K562 (cell line): ENCODE measurements around the gene CALD1.

Experiments
- CTCF ChIP-seq, 3 experiments: IDR thresholded peaks in 2 of 3; conservative IDR thresholded peaks in 1 of 3; 2 replicates each; pipeline ENCODE4 v1.5.1; 2011 to 2012; ENCODE audit warnings: low read length in 3 of 3, mild to moderate bottlenecking in 3 of 3, control low read depth in 2 of 3, improper control_type of control experiment in 1 of 3, inconsistent platforms in 1 of 3, low read depth in 1 of 3, mixed read lengths in 1 of 3, moderate library complexity in 1 of 3; ENCODE audit not compliant: insufficient read depth in 2 of 3
- PRDM10 ChIP-seq: fragments of 450-650 bp; IDR thresholded peaks from 2 replicates; pipeline ENCODE4 v1.6.1; 2018; ENCODE audit not compliant: partially characterized antibody
- U2AF1 ChIP-seq: fragments of 200-400 bp; formaldehyde crosslinking; optimal IDR thresholded peaks from 2 replicates; pipeline ENCODE3; 2017; ENCODE audit warnings: mild to moderate bottlenecking, low read depth, low read length, moderate library complexity

- TF ChIP-seq U2AF1 (no peak), PRDM10 (no peak), CTCF (IDR thresholded peaks at IDR 0.05 in 2 of 3, conservative IDR thresholded peaks at IDR 0.05 in 1 of 3; ENCODE audit: insufficient read depth in 2 of 3, low read depth in 1 of 3, low read length in 3 of 3) (no peak)
Observed at GRCh38 chr7:134818613-134819345, 39.3 kb downstream of the CALD1 start.
